ENCODE measurements around the gene OR7A17. TPM values are rescaled to one million over a fixed set of nuclear protein-coding genes. Genes with fewer than 3 reads are reported as not detected.

Gene OR7A17
- total and polyA plus RNA-seq, 2 of the 8 experiments (the other 6 are each of a cell fraction or from before 2014, with no cell fraction given): not detected

GRCh38 chr19:14843169-14843568, 42.8 kb downstream of the OR7A17 start:
- 49% methylated on average over 2 of the region's 2 CpGs; no CpG with 5 or more reads in 1 of the 2 experiments for WGBS, 2 experiments (ENCODE audit: extremely low coverage in 1 of 2, insufficient coverage in 1 of 2, insufficient read length in 1 of 2, insufficient replicate concordance in 2 of 2, low coverage in 1 of 2, low lambda C conversion rate in 2 of 2, missing lambda C conversion rate in 1 of 2)
- Histone ChIP-seq H3K14ac (ENCODE audit: insufficient read length) (no peak overlapping the region), H2BK120ac (replicated peaks; ENCODE audit: low read depth, low read length) (no peak overlapping the region), H3K79me2 (ENCODE audit: control insufficient read depth in 1 of 2, insufficient read depth in 2 of 2, low read length in 2 of 2) (no peaks in the 10 kb centered on the region), H4K20me1 (replicated peaks in 1 of 2; ENCODE audit: control insufficient read depth in 1 of 2, insufficient read depth in 2 of 2, low read length in 2 of 2) (no peaks in the 10 kb centered on the region), H4K5ac (ENCODE audit: insufficient read length, low read depth, low read length) (no peak overlapping the region), H3K4me1 (replicated peaks in 1 of 4; ENCODE audit: control insufficient read depth in 3 of 4, insufficient read depth in 4 of 4, low read length in 3 of 4) (no peaks in the 10 kb centered on the region), H2BK20ac (ENCODE audit: low read length) (no peak overlapping the region), H3K36me3 (ENCODE audit: control insufficient read depth in 2 of 4, insufficient read depth in 4 of 4, low read length in 3 of 4) (no peaks in the 10 kb centered on the region), H2AFZ (ENCODE audit: low read length) (no peak overlapping the region), H3K27me3 (replicated peaks in 1 of 4; ENCODE audit: control insufficient read depth in 3 of 4, extremely low read depth in 1 of 4, insufficient read depth in 3 of 4, low read length in 3 of 4) (no peaks in the 10 kb centered on the region), H3K23ac (ENCODE audit: insufficient read length) (no peak overlapping the region), H2BK12ac (ENCODE audit: low read depth, low read length) (no peak overlapping the region), H2AK5ac (ENCODE audit: low read depth, low read length) (no peak overlapping the region), H2BK5ac (ENCODE audit: low read depth, low read length) (no peak overlapping the region), H4K8ac (ENCODE audit: extremely low read depth, insufficient read depth, low read length) (no peak overlapping the region), H3K18ac (ENCODE audit: extremely low read depth, low read length) (no peak overlapping the region), H3K9ac (replicated peaks in 1 of 4; ENCODE audit: extremely low read depth in 1 of 4, low read depth in 3 of 4, low read length in 3 of 4) (no peak overlapping the region), H4K91ac (replicated peaks; ENCODE audit: insufficient read length, low read length) (no peak overlapping the region), H3K79me1 (ENCODE audit: low read depth, low read length) (no peaks in the 10 kb centered on the region), H3K56ac (replicated peaks; ENCODE audit: insufficient read length, low read depth, low read length) (no peak overlapping the region), H3K4me2 (ENCODE audit: insufficient read depth in 1 of 2, low read depth in 2 of 2, low read length in 2 of 2) (no peak overlapping the region), H3K9me3 (ENCODE audit: insufficient read depth in 2 of 2, low read depth in 1 of 2, low read length in 1 of 2) (peaks cover 58 to 70% of the 10 kb centered on the region in 2 experiments), H3K4me3 (ENCODE audit: extremely low read depth in 1 of 4, insufficient read depth in 2 of 4, low read depth in 3 of 4, low read length in 4 of 4) (no peak overlapping the region), H2BK15ac (ENCODE audit: low read length) (no peak overlapping the region), H3K4ac (replicated peaks; ENCODE audit: insufficient read length, low read depth, low read length) (no peak overlapping the region), H3K27ac (ENCODE audit: low read depth, low read length) (no peak overlapping the region), H3K23me2 (ENCODE audit: low read depth, low read length) (no peaks in the 10 kb centered on the region)
- ChIA-PET CTCF (ENCODE audit: partially characterized antibody) (no interaction called here), POLR2A (ENCODE audit: partially characterized antibody) (no interaction called here)
- DNase-seq (ENCODE audit: low read depth in 1 of 2, low spot score in 2 of 2): no peak
- TF ChIP-seq CBX8 (IDR thresholded peaks at IDR 0.05; ENCODE audit: borderline replicate concordance, low read depth, low read length) (no peak), EGR1 (IDR thresholded peaks at IDR 0.05; ENCODE audit: borderline replicate concordance, low read depth, low read length) (no peak), SIX5 (IDR thresholded peaks at IDR 0.05; ENCODE audit: low read depth, low read length) (no peak), RBBP5 (IDR thresholded peaks at IDR 0.05; ENCODE audit: borderline replicate concordance, low read depth, low read length) (no peak), EZH2 (IDR thresholded peaks at IDR 0.05; ENCODE audit: low read depth, low read length, severe bottlenecking) (no peak), USF2 (IDR thresholded peaks at IDR 0.05; ENCODE audit: low read length) (no peak), POLR2AphosphoS5 (IDR thresholded peaks at IDR 0.05; ENCODE audit: low read depth, low read length) (no peak)
- no peak for FAIRE-seq
